Endothelial cell of umbilical vein (primary cell): Measurements from ENCODE around the gene TRAPPC3. TPM values are rescaled to one million over a fixed set of nuclear protein-coding genes. Genes with fewer than 3 reads are reported as not detected.

Experiments
- BruUV-seq: library from RNA; stranded (reverse); fragments of 400-500 nt; replicated peaks from 2 replicates; lab custom pipeline; 2021; lab: Mats Ljungman, UMichigan
- CTCF ChIA-PET: fragments of 300-600, 350-600 bp; sonication (Branson Sonifier 250); formaldehyde crosslinking; loops from one replicate; lab custom pipeline; 2021; ENCODE audit warnings: antibody characterized with exemption, inconsistent platforms; lab: Charles Lee
- POLR2A ChIA-PET: fragments of 300-600, 350-600 bp; sonication (Branson Sonifier 250); formaldehyde crosslinking; loops from one replicate; lab custom pipeline; 2021; ENCODE audit warnings: antibody characterized with exemption, inconsistent platforms; lab: Charles Lee
- DNase-seq: peaks from one replicate; pipeline ENCODE4 v3.0.0-alpha.2; 2011; ENCODE audit warnings: low read depth, low spot score
- FAIRE-seq: peaks from 2 replicates; lab custom pipeline; 2011; peaks lifted over from hg19 to GRCh38; lab: Jason Lieb, UNC
- H2AFZ ChIP-seq: 2 replicates; pipeline ENCODE4 v1.6.0; 2012; ENCODE audit warnings: low read depth, low read length, control low read depth, inconsistent platforms
- H3K27ac ChIP-seq: 2 replicates; pipeline ENCODE4 v1.5.1; 2011; ENCODE audit warnings: low read depth, mild to moderate bottlenecking, control low read depth, low read length, moderate library complexity; ENCODE audit not compliant: insufficient read depth
- H3K27me3 ChIP-seq, 2 experiments: 2 replicates each; pipeline versions ENCODE4 v1.6.0 to v1.6.1; 2011; ENCODE audit warnings: low read length in 2 of 2, mixed read lengths in 1 of 2; ENCODE audit not compliant: control insufficient read depth in 2 of 2, insufficient read depth in 2 of 2
- H3K36me3 ChIP-seq, 2 experiments: 2 replicates in 1 of 2; 3 replicates in 1 of 2; pipeline ENCODE4 v1.5.1; 2011; ENCODE audit warnings: low read length in 2 of 2, mild to moderate bottlenecking in 1 of 2, moderate library complexity in 1 of 2; ENCODE audit not compliant: control insufficient read depth in 2 of 2, insufficient read depth in 2 of 2; ENCODE audit errors: extremely low read depth in 1 of 2
- H3K4me1 ChIP-seq: 3 replicates; pipeline ENCODE4 v1.5.1; 2011; ENCODE audit warnings: mild to moderate bottlenecking, low read length; ENCODE audit not compliant: control insufficient read depth, insufficient read depth; ENCODE audit errors: extremely low read depth
- H3K4me2 ChIP-seq: 2 replicates; pipeline ENCODE4 v1.6.1; 2011; ENCODE audit warnings: low read length, control low read depth, mixed read lengths; ENCODE audit not compliant: insufficient read depth
- H3K4me3 ChIP-seq, 3 experiments: fragments of 200-600 bp in 1 of 3; sonication (generic), shearing (Covaris generic) in 1 of 3; replicated peaks in 1 of 3; 2 replicates each; pipeline ENCODE4 v1.5.1; 2011 to 2016; ENCODE audit warnings: control low read depth in 3 of 3, low read length in 3 of 3, mild to moderate bottlenecking in 2 of 3, inconsistent platforms in 1 of 3, low read depth in 1 of 3, moderate library complexity in 1 of 3; ENCODE audit not compliant: insufficient read depth in 1 of 3
- H3K79me2 ChIP-seq: 2 replicates; pipeline ENCODE4 v1.6.0; 2012; ENCODE audit warnings: low read length, inconsistent platforms; ENCODE audit not compliant: control insufficient read depth, insufficient read depth
- H3K9ac ChIP-seq: replicated peaks from 2 replicates; pipeline ENCODE3; 2011; ENCODE audit warnings: low read length, control low read depth; ENCODE audit not compliant: insufficient read depth; ENCODE audit errors: extremely low read depth
- H3K9me1 ChIP-seq: replicated peaks from 3 replicates; pipeline ENCODE4 v1.6.0; 2011; ENCODE audit warnings: mild to moderate bottlenecking, low read length; ENCODE audit not compliant: control insufficient read depth, insufficient read depth; ENCODE audit errors: extremely low read depth
- H3K9me3 ChIP-seq: replicated peaks from 2 replicates; pipeline ENCODE4 v1.5.1; 2012; ENCODE audit warnings: low read length, inconsistent platforms; ENCODE audit not compliant: control insufficient read depth, insufficient read depth
- H4K20me1 ChIP-seq: replicated peaks from 2 replicates; pipeline ENCODE3; 2011; ENCODE audit warnings: mild to moderate bottlenecking, low read length; ENCODE audit not compliant: control insufficient read depth, insufficient read depth; ENCODE audit errors: extremely low read depth
- GATA2 ChIP-seq: IDR thresholded peaks from 2 replicates; pipeline ENCODE4 v1.7.0; 2011; ENCODE audit warnings: low read depth, mild to moderate bottlenecking, moderate library complexity, mixed read lengths, low read length; ENCODE audit not compliant: insufficient read length, insufficient read depth
- JUN ChIP-seq: IDR thresholded peaks from 2 replicates; pipeline ENCODE4 v1.6.1; 2011; ENCODE audit warnings: borderline replicate concordance, low read depth; ENCODE audit not compliant: insufficient read length, insufficient read depth
- MYC ChIP-seq: IDR thresholded peaks from one replicate; pipeline ENCODE4 v1.6.1; 2011; ENCODE audit warnings: mild to moderate bottlenecking, low read depth, low read length
- dilution Hi-C: fragments of 300-500 bp; cut with MboI; formaldehyde crosslinking; loops from one replicate; pipeline ENCODE4 v1.15.0; 2019; ENCODE audit warnings: low sequenced_read_pairs; ENCODE audit not compliant: extremely low pct_ligation_motif_present
- intact Hi-C: fragments of 100-400 bp; cut with micrococcal nuclease; formaldehyde crosslinking; loops from one replicate; pipeline ENCODE4 v1.10.0; 2022
- polyA plus RNA-seq, 4 experiments: library from polyadenylated mRNA; depleted of rRNA in 3 of 4; stranded (reverse) in 3 of 4; unstranded in 1 of 4; fragments of >200 nt; gene quantifications; 2 replicates each; pipeline versions ENCODE4 v1.2.1 to v1.2.3, GENCODE V29; 2011 to 2012; ENCODE audit warnings: missing spikeins in 1 of 4
- small RNA-seq: library from RNA; depleted of rRNA; stranded (forward); fragments of <200 nt; gene quantifications from one replicate; pipeline ENCODE3, GENCODE V24; 2012; ENCODE audit warnings: low replicate concordance, low read depth; ENCODE audit not compliant: insufficient read depth, insufficient read length
- total RNA-seq: library from RNA; stranded (reverse); gene quantifications from 2 replicates; pipeline ENCODE4 v1.2.3, GENCODE V29; 2021
- TF ChIP-seq, protein P1 (sequence below), 2 donors: IDR thresholded peaks; 1 replicate in 1 of 2; 2 replicates in 1 of 2; pipeline ENCODE4 v1.5.1; 2011; ENCODE audit warnings: low read length in 2 of 2, mild to moderate bottlenecking in 2 of 2, moderate library complexity in 2 of 2, control low read depth in 1 of 2, inconsistent platforms in 1 of 2, low read depth in 1 of 2; ENCODE audit not compliant: insufficient read depth in 1 of 2; ENCODE audit errors: extremely low read depth in 1 of 2

TRAPPC3 gene
- total and polyA plus RNA-seq, 2 donors (not counting 3 experiments of a cell fraction or from before 2014, with no cell fraction given): 93.4 to 125 TPM

DNA sequence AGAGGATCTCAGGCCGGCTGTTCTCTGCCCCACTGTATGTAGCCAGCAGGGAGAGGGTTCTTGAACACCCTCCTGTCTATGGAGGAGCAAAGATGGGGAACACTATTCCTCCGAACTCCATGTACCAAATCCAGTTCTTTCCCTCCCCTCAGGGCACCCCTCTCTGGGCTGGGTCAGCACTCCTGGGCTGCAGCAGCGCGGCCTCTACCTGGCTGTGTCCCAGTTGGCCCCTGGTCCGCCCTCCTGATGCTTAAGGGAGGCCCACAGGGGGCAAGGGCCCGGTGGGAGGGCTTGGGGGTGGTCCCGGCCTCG lies 61.1 kb downstream of the TRAPPC3 start:
- POLR2A ChIA-PET: no interaction called here
- Histone ChIP-seq H3K4me3 (peak overlapping the region in 2 of 3 experiments; percentile 14 to 96), H3K79me2 (peaks cover 22% of the 10 kb centered on the region), H3K27me3 (no peaks in the 10 kb centered on the region), H3K4me1 (peaks cover 8% of the 10 kb centered on the region), H3K36me3 (peaks cover 10 to 22% of the 10 kb centered on the region in 2 experiments), H2AFZ (peak overlapping the region; percentile 94), H3K9me1 (no peaks in the 10 kb centered on the region), H3K9me3 (no peaks in the 10 kb centered on the region), H3K27ac (no peak overlapping the region), H3K4me2 (peak overlapping the region; percentile 44), H4K20me1 (no peaks in the 10 kb centered on the region), H3K9ac (no peak overlapping the region)
- no peak for TF ChIP-seq JUN
- no TSS peak for BruUV-seq
- FAIRE-seq (no peak), DNase-seq (no peak)
- intact Hi-C loops (loop anchor here (1.0 kb wide), 2 partner anchors 157 to 205 kb away; partner anchors contain the start of genes AGO1 and AGO3), dilution Hi-C loops (no loop called here)
- CTCF ChIA-PET: no interaction called here

DNA sequence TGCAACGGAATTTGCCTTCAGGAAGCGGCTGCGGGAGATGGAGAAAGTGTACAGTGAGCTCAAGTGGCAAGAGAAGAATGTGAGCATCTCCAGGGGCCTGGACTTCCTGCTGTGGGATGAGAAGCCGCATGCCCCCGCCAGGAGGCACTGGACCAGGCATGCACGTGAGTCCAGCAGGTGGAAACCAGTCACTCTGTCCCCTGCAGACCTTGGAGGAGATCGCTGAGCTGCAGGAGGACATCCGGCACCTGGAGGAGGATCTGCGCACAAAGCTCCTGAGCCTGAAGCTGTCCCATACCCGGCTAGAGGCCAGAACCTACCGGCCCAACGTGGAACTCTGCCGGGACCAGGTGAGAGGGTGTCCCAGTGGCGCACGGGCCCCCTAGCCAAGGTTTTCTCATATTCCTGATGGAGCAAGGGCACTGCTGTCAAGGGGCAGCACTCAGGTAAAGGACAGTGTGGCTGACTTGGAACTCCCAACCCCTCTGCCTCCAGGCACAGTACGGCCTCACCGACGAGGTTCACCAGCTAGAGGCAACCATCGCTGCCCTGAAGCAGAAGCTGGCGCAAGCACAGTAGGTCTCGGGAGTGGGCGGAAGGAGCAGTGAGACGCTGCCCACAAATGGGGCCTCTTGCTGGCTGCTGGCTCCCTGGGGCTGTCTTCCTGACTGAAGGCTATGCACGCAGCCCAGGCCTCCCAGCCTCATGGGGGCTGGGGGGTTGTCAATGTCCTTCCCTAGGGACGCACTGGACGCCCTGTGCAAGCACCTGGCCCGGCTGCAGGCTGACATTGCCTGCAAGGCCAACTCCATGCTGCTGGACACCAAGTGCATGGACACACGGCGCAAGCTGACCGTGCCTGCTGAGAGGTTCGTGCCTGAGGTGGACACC lies 61.8 kb downstream of the TRAPPC3 start:
- no peak overlapping the region for H3K4me3 ChIP-seq
- dilution Hi-C loops: no loop called here

More for the DNA sequence above, 61.8 kb downstream of the TRAPPC3 start:
- Histone ChIP-seq H4K20me1 (no peaks in the 10 kb centered on the region), H3K27me3 (no peaks in the 10 kb centered on the region), H3K9ac (no peak overlapping the region), H3K4me2 (no peak overlapping the region), H3K4me1 (peaks cover 8% of the 10 kb centered on the region), H3K36me3 (peaks cover 4 to 15% of the 10 kb centered on the region in 2 experiments), H3K9me1 (no peaks in the 10 kb centered on the region), H3K79me2 (peaks cover 22% of the 10 kb centered on the region), H2AFZ (peak overlapping the region; percentile 94), H3K9me3 (no peaks in the 10 kb centered on the region), H3K27ac (no peak overlapping the region)
- ChIA-PET POLR2A (no interaction called here), CTCF (interaction anchor here (1.0 kb wide), 1 partner anchor 204 kb away, joined by 3 read pairs; the partner anchor contains the start of gene AGO1)
- intact Hi-C loops: loop anchor here (1.0 kb wide), 2 partner anchors 156 to 204 kb away; partner anchors contain the start of genes AGO1 and AGO3
- no TSS peak for BruUV-seq
- FAIRE-seq: no peak
- no peak for DNase-seq
- TF ChIP-seq, protein P1, sequence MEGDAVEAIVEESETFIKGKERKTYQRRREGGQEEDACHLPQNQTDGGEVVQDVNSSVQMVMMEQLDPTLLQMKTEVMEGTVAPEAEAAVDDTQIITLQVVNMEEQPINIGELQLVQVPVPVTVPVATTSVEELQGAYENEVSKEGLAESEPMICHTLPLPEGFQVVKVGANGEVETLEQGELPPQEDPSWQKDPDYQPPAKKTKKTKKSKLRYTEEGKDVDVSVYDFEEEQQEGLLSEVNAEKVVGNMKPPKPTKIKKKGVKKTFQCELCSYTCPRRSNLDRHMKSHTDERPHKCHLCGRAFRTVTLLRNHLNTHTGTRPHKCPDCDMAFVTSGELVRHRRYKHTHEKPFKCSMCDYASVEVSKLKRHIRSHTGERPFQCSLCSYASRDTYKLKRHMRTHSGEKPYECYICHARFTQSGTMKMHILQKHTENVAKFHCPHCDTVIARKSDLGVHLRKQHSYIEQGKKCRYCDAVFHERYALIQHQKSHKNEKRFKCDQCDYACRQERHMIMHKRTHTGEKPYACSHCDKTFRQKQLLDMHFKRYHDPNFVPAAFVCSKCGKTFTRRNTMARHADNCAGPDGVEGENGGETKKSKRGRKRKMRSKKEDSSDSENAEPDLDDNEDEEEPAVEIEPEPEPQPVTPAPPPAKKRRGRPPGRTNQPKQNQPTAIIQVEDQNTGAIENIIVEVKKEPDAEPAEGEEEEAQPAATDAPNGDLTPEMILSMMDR (IDR thresholded peaks at IDR 0.05; ENCODE audit: extremely low read depth in 1 of 2, insufficient read depth in 1 of 2, low read depth in 1 of 2, low read length in 2 of 2): no peak
- no peak for TF ChIP-seq GATA2
- TF ChIP-seq MYC: no peak

Small RNA genes within 50 kb of the gene (small RNA-seq; reads per million reads assigned to genes)
- not detected for gene RN7SL131P

Other genes with a start within 250 kb of the TRAPPC3 start
- 21.1 and 24.1 TPM in 2 replicates for gene AGO3, start 218.4 kb downstream of the TRAPPC3 start, total RNA-seq
- gene AGO3, start 218.4 kb downstream of the TRAPPC3 start, polyA plus RNA-seq: 7.7 and 10.4 TPM in 2 replicates
- 0.38 and 0.90 TPM in 2 replicates for gene TEKT2, start 65.4 kb downstream of the TRAPPC3 start, total RNA-seq
- 0.61 and 0.62 TPM in 2 replicates for gene TEKT2, start 65.4 kb downstream of the TRAPPC3 start, polyA plus RNA-seq
- gene ADPRS, start 60.6 kb downstream of the TRAPPC3 start, total RNA-seq: 32.9 and 33.9 TPM in 2 replicates
- 48.1 and 52.8 TPM in 2 replicates for gene ADPRS, start 60.6 kb downstream of the TRAPPC3 start, polyA plus RNA-seq
- 0.78 and 1.3 TPM in 2 replicates for gene COL8A2, start 24.3 kb downstream of the TRAPPC3 start, total RNA-seq
- 1.2 and 1.6 TPM in 2 replicates for gene COL8A2, start 24.3 kb downstream of the TRAPPC3 start, polyA plus RNA-seq
- 193 and 199 TPM in 2 replicates for gene MAP7D1, start 6.7 kb upstream of the TRAPPC3 start, total RNA-seq
- 69.7 and 72.8 TPM in 2 replicates for gene MAP7D1, start 6.7 kb upstream of the TRAPPC3 start, polyA plus RNA-seq
- gene THRAP3, start 75.0 kb upstream of the TRAPPC3 start, total RNA-seq: 130 and 144 TPM in 2 replicates
- 32.4 and 38.0 TPM in 2 replicates for gene THRAP3, start 75.0 kb upstream of the TRAPPC3 start, polyA plus RNA-seq
- gene SH3D21, start 156.9 kb upstream of the TRAPPC3 start, total RNA-seq: 5.1 and 7.2 TPM in 2 replicates
- 1.6 and 1.8 TPM in 2 replicates for gene SH3D21, start 156.9 kb upstream of the TRAPPC3 start, polyA plus RNA-seq
- 63.2 and 64.7 TPM in 2 replicates for gene EVA1B, start 174.2 kb upstream of the TRAPPC3 start, total RNA-seq
- gene EVA1B, start 174.2 kb upstream of the TRAPPC3 start, polyA plus RNA-seq: 132 and 255 TPM in 2 replicates
- 35.2 and 36.8 TPM in 2 replicates for gene STK40, start 236.4 kb upstream of the TRAPPC3 start, total RNA-seq
- 20.8 and 21.4 TPM in 2 replicates for gene STK40, start 236.4 kb upstream of the TRAPPC3 start, polyA plus RNA-seq
- gene LSM10, start 248.4 kb upstream of the TRAPPC3 start, total RNA-seq: 38.2 and 40.3 TPM in 2 replicates
- gene LSM10, start 248.4 kb upstream of the TRAPPC3 start, polyA plus RNA-seq: 76.9 and 98.5 TPM in 2 replicates